GM10248 (cell line): Measurements from ENCODE around the gene ANKRD13C.

Experiments
- CTCF ChIA-PET: fragments of 300-600 bp; sonication (Branson Sonifier 250); formaldehyde crosslinking; extraction: SDS; loops from one replicate; lab custom pipeline; 2021; ENCODE audit warnings: antibody characterized with exemption; lab: Yijun Ruan, JAX
- POLR2A ChIA-PET: fragments of 350-650 bp; sonication (Branson Sonifier 250); formaldehyde crosslinking; extraction: SDS; loops from one replicate; lab custom pipeline; 2020; ENCODE audit warnings: antibody characterized with exemption; lab: Yijun Ruan, JAX
- DNase-seq: peaks from one replicate; pipeline ENCODE4 v3.0.0; 2012; ENCODE audit errors: extremely low spot score
- TF ChIP-seq, protein P1 (sequence below): IDR thresholded peaks from 2 replicates; pipeline ENCODE4 v1.5.1; 2012; ENCODE audit warnings: mild to moderate bottlenecking, low read depth; ENCODE audit errors: extremely low read depth, missing control alignments, control extremely low read depth

The ANKRD13C gene

DNA sequence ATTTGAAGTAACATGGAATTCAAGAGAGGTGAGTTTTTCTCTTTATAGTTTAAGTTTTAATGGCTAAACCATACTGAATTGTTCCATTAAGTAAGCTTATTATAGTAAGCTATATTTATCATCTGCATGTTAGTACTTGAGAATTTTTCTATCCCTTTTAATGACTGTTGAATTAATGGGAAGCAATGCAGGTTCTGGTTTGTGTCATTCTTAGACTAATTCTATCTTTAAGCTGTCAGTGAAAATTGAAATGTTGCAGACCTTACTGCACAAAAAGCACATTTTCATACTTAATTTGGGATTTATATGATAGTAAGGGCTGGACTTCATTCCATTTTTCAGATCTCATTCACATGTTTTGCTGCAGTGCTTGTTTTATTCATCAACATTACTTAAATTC, 107.4 kb downstream of the ANKRD13C start:
- ChIA-PET CTCF (interaction anchor here (3.9 kb wide), 1 partner anchor 14 kb away, joined by 13 read pairs; no protein-coding TSS in a partner anchor), POLR2A (no interaction called here)
- TF ChIP-seq, protein P1, sequence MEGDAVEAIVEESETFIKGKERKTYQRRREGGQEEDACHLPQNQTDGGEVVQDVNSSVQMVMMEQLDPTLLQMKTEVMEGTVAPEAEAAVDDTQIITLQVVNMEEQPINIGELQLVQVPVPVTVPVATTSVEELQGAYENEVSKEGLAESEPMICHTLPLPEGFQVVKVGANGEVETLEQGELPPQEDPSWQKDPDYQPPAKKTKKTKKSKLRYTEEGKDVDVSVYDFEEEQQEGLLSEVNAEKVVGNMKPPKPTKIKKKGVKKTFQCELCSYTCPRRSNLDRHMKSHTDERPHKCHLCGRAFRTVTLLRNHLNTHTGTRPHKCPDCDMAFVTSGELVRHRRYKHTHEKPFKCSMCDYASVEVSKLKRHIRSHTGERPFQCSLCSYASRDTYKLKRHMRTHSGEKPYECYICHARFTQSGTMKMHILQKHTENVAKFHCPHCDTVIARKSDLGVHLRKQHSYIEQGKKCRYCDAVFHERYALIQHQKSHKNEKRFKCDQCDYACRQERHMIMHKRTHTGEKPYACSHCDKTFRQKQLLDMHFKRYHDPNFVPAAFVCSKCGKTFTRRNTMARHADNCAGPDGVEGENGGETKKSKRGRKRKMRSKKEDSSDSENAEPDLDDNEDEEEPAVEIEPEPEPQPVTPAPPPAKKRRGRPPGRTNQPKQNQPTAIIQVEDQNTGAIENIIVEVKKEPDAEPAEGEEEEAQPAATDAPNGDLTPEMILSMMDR = no peak
- no peak for DNase-seq

DNA sequence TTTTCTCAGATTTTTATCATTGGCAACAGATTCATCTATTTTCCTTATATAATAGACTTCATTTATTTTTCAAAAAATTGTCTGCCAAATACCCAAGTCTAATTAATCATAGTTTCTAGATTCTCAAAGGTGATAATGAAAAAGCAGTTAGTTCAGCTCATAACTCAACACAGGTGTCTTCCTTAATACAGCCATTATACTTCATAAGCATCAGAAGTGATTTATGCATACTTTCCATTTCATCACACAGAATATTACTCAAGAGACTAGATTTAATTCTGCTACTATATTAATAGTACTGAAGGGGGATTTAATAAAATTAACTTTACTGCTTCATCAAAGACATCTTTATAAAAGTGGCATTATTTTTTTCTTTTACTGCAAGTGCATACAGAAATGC, 114.6 kb downstream of the ANKRD13C start:
- POLR2A ChIA-PET = interaction anchor here (0.7 kb wide), 1 partner anchor 32 kb away, joined by 5 read pairs; no protein-coding TSS in a partner anchor

DNA sequence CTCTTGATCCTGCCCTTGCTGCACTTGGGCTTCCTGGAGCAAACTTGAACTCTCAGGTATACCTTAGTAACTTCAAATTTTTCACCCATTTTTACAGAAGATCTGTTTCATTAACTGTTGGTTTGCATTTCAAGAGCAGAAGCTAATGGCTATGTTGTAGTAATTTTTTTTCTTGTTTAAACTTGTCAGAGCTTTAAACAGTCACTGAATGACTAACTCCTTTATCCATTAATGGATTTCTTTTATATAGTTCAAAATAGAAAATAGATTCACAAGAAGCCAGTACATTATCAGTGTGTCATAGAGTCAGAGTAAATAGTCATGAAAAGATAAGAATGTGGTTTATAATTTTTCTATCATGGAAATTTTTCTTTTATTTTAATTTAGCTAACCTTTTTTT, 119.8 kb downstream of the ANKRD13C start:
- ChIA-PET POLR2A (interaction anchor here (1.4 kb wide), 1 partner anchor 8 kb away, joined by 5 read pairs; no protein-coding TSS in a partner anchor), CTCF (interaction anchor here (1.2 to 4.1 kb wide), 4 partner anchors 12 to 66 kb away, joined by 3 to 14 read pairs (median 8); no protein-coding TSS in a partner anchor)
- DNase-seq = no peak
- TF ChIP-seq, protein P1 = no peak

More for the DNA sequence above, 114.6 kb downstream of the ANKRD13C start:
- CTCF ChIA-PET = no interaction called here
- TF ChIP-seq, protein P1 = no peak
- no peak for DNase-seq

DNA sequence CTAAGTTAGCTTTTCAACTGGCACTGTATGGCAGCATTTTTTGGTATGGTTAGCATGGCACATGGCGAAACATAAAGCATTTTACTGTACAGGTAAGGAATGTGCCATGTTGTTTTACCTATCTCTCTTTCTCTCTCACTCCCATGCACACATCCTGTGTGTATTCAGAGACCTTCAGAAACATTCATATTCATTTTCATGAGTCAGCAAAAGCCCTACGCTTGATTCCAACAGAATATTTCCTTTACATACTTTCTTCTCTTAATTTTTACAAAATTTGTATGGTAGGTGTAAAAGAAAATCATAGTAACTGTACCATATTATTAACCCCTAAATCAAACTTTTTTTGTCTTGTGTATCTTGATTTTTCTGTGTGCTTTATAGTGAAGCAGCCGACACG, 123.0 kb downstream of the ANKRD13C start:
- POLR2A ChIA-PET = no interaction called here
- no peak for DNase-seq
- CTCF ChIA-PET = interaction anchor here (1.2 to 4.1 kb wide), 2 partner anchors 10 to 15 kb away, joined by 3 to 13 read pairs; partner anchors contain the start of gene SRSF11
- TF ChIP-seq, protein P1 = no peak

DNA sequence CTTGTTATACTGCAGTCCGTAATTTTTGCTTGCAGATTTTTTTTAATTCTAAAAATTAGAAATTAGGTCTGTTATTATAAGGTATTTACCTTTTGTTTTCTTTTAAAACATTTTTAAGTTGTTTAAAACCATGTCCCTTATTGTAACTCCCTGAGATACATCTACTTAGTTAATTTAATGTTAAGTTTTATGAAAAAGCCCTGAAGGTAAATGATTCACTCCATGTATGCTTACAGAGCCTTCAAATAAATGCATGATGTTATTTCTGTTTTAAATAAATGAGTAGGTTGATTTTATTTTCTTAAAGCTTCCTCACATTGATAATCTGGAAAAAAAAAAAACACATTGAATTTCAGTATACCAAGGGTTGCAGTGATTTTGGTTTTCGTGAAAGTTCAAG, 125.9 kb downstream of the ANKRD13C start:
- no peak for DNase-seq
- ChIA-PET CTCF (interaction anchor here (1.1 kb wide), 1 partner anchor 32 kb away, joined by 3 read pairs; no protein-coding TSS in a partner anchor), POLR2A (no interaction called here)
- TF ChIP-seq, protein P1 = no peak

DNA sequence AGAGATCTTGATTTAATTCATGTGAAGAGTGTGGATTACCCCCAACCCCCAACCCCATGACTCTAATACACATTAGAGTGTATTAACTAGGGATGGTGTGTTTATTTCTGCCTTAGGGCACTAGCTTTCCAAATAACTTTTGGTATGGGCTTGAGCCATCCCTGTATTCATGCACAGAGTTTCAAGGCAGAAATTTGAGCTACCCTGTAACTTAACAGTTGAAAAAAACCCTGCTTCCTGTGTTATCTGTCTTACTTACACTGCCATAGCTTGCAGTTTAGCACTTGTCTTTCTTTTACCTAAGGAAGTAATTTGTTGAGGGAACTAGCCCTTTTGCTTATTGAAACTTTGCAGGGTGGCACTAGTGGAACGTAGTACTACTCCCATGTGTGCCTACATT, 127.1 kb downstream of the ANKRD13C start:
- TF ChIP-seq, protein P1 = no peak
- ChIA-PET CTCF (no interaction called here), POLR2A (interaction anchor here (1.0 kb wide), 1 partner anchor 10 kb away, joined by 3 read pairs; no protein-coding TSS in a partner anchor)
- DNase-seq = no peak
